Smooth muscle cell (in vitro differentiated cells): ENCODE measurements around the gene MICU1. TPM values are rescaled to one million over a fixed set of nuclear protein-coding genes. Genes with fewer than 3 reads are reported as not detected.
"Not testable (repeated sequence)": the region's sequence is repeated elsewhere in the genome, so short reads cannot be mapped to it uniquely, and the experiment has no call there.

Experiments used
- DNase-seq: peaks from one replicate; lab custom pipeline; 2025; ENCODE audit not compliant: unreplicated experiment; lab: John Stamatoyannopoulos, UW
- H2AFZ ChIP-seq: fragments of 200-600 bp; sonication (generic); 2 replicates; pipeline ENCODE4 v1.6.0; 2016; ENCODE audit warnings: antibody characterized with exemption, low read depth, mild to moderate bottlenecking
- H3F3A ChIP-seq: fragments of 200-600 bp; sonication (generic); 2 replicates; pipeline ENCODE4 v1.6.0; 2017; ENCODE audit warnings: antibody characterized with exemption, low read depth
- H3K27ac ChIP-seq: fragments of 200-600 bp; sonication (generic); 2 replicates; pipeline ENCODE4 v1.5.1; 2016; ENCODE audit warnings: low read depth, mild to moderate bottlenecking
- H3K27me3 ChIP-seq: fragments of 200-600 bp; sonication (generic); 2 replicates; pipeline ENCODE4 v1.6.1; 2016; ENCODE audit warnings: low read depth, mild to moderate bottlenecking
- H3K36me3 ChIP-seq: fragments of 200-600 bp; sonication (generic); 2 replicates; pipeline ENCODE4 v1.5.1; 2016; ENCODE audit warnings: low read depth
- H3K4me1 ChIP-seq: fragments of 200-600 bp; sonication (generic); 2 replicates; pipeline ENCODE4 v1.5.1; 2016; ENCODE audit warnings: low read depth
- H3K4me2 ChIP-seq: fragments of 200-600 bp; sonication (generic); 2 replicates; pipeline ENCODE4 v1.6.0; 2016; ENCODE audit warnings: mild to moderate bottlenecking
- H3K4me3 ChIP-seq: fragments of 200-600 bp; sonication (generic); 2 replicates; pipeline ENCODE4 v1.5.1; 2016; ENCODE audit warnings: mild to moderate bottlenecking
- H3K79me2 ChIP-seq: fragments of 200-600 bp; sonication (generic); 2 replicates; pipeline ENCODE4 v1.6.0; 2016; ENCODE audit warnings: low read depth, mild to moderate bottlenecking
- H3K9ac ChIP-seq: fragments of 200-600 bp; sonication (generic); 2 replicates; pipeline ENCODE4 v1.6.0; 2016; ENCODE audit warnings: low read depth
- H3K9me3 ChIP-seq: fragments of 200-600 bp; sonication (generic); replicated peaks from 2 replicates; pipeline ENCODE4 v1.5.1; 2016; ENCODE audit warnings: low read depth
- H4K20me1 ChIP-seq: fragments of 200-600 bp; sonication (generic); 2 replicates; pipeline ENCODE4 v1.6.0; 2016; ENCODE audit warnings: low read depth
- CTCF ChIP-seq: fragments of 200-600 bp; sonication (generic); IDR thresholded peaks from 2 replicates; pipeline ENCODE4 v1.5.1; 2017; ENCODE audit warnings: borderline replicate concordance, mild to moderate bottlenecking, antibody characterized with exemption; ENCODE audit not compliant: insufficient read depth, poor library complexity, severe bottlenecking
- whole genome bisulfite sequencing: methylation state at CpG from one replicate; pipeline ENCODE4 v1.1.7; 2016; ENCODE audit warnings: low lambda C conversion rate; 5-methylcytosine and 5-hydroxymethylcytosine counted together
- polyA plus RNA-seq: library from polyadenylated mRNA; unstranded; fragments of >200 nt; fragmentation: Nextera tagmentation; extraction: Ambion mirVana; gene quantifications from 2 replicates; pipeline ENCODE4 v1.2.1, GENCODE V29; 2016
- total RNA-seq: library from RNA; depleted of rRNA; stranded (reverse); fragments of >200 nt; gene quantifications from 2 replicates; pipeline ENCODE4 v1.2.3, GENCODE V29; 2014

MICU1 gene
- total RNA-seq (35.0 and 40.0 TPM in 2 replicates), polyA plus RNA-seq (30.7 and 35.1 TPM in 2 replicates)

GRCh38 chr10:72625608-72626443 lies at the start of gene MICU1:
Gene MICU1, minus strand, starts transcription at chr10:72626079. Its CDS starts 59,286 bp downstream, at chr10:72566793.
- no peak for TF ChIP-seq CTCF
- Histone ChIP-seq H3K9ac (peak within 1 kb of the TSS; percentile 80), H3K79me2 (peaks cover 42% of the 10 kb centered on the region), H3K27me3 (no peaks in the 10 kb centered on the region), H3K4me2 (peak within 1 kb of the TSS; percentile 84), H3K4me3 (peak within 1 kb of the TSS; percentile 58), H2AFZ (peak within 1 kb of the TSS; percentile 81), H3F3A (no peaks in the 10 kb centered on the region), H3K9me3 (no peaks in the 10 kb centered on the region), H4K20me1 (peaks cover 9% of the 10 kb centered on the region), H3K27ac (peak within 1 kb of the TSS; percentile 68), H3K4me1 (peaks cover 13% of the 10 kb centered on the region), H3K36me3 (no peaks in the 10 kb centered on the region)
- DNase-seq, result peak; percentile 83
- 1% methylated on average over 42 of the region's 49 CpGs for WGBS

GRCh38 chr10:72674174-72674573 lies 48.3 kb upstream of the MICU1 start:
- H3K27ac ChIP-seq, H3K36me3 ChIP-seq, H3K9me3 ChIP-seq, H3K9ac ChIP-seq, H3K4me3 ChIP-seq, H3K27me3 ChIP-seq, H3K4me1 ChIP-seq, H2AFZ ChIP-seq, H3K79me2 ChIP-seq, H3K4me2 ChIP-seq, DNase-seq, H4K20me1 ChIP-seq, H3F3A ChIP-seq: not testable (repeated sequence)
- 84% methylated on average over 5 of the region's 5 CpGs for WGBS

GRCh38 chr10:72673280-72673679 lies 47.4 kb upstream of the MICU1 start:
- H3K27me3 ChIP-seq, result no peaks in the 10 kb centered on the region
- H2AFZ ChIP-seq, result no peak overlapping the region
- no peak overlapping the region for H3K9ac ChIP-seq
- H3K27ac ChIP-seq, result no peak overlapping the region
- no peak overlapping the region for H3K4me2 ChIP-seq
- H4K20me1 ChIP-seq, result no peaks in the 10 kb centered on the region
- 100% methylated on average over 1 of the region's 1 CpG for WGBS
- H3F3A ChIP-seq, result no peaks in the 10 kb centered on the region
- H3K9me3 ChIP-seq, result no peaks in the 10 kb centered on the region
- no peak for DNase-seq
- no peak for TF ChIP-seq CTCF
- H3K4me1 ChIP-seq, result no peaks in the 10 kb centered on the region
- H3K4me3 ChIP-seq, result no peak overlapping the region
- no peaks in the 10 kb centered on the region for H3K79me2 ChIP-seq
- no peaks in the 10 kb centered on the region for H3K36me3 ChIP-seq

GRCh38 chr10:72667207-72667864 lies 41.5 kb upstream of the MICU1 start:
- no peak overlapping the region for H3K4me3 ChIP-seq
- TF ChIP-seq CTCF, result no peak
- WGBS, result 96% methylated on average over 3 of the region's 3 CpGs
- no peak overlapping the region for H3K9ac ChIP-seq
- no peaks in the 10 kb centered on the region for H3F3A ChIP-seq
- no peak overlapping the region for H3K27ac ChIP-seq
- no peaks in the 10 kb centered on the region for H3K4me1 ChIP-seq
- H3K9me3 ChIP-seq, result no peaks in the 10 kb centered on the region
- H3K79me2 ChIP-seq, result no peaks in the 10 kb centered on the region
- no peak for DNase-seq
- no peaks in the 10 kb centered on the region for H3K36me3 ChIP-seq
- no peak overlapping the region for H2AFZ ChIP-seq
- H3K27me3 ChIP-seq, result no peaks in the 10 kb centered on the region
- H3K4me2 ChIP-seq, result no peak overlapping the region
- H4K20me1 ChIP-seq, result no peaks in the 10 kb centered on the region
